ENCODE measurements around the gene PLPP6.

GRCh38 chr9:4677392-4677791 is 15.3 kb downstream of the PLPP6 start:
- TF ChIP-seq POLR2A (IDR thresholded peaks at IDR 0.05) (no peak), CTCF (IDR thresholded peaks at IDR 0.05) (no peak)
